ENCODE results near the gene SLC6A3. TPM values are rescaled to one million over a fixed set of nuclear protein-coding genes. Genes with fewer than 3 reads are reported as not detected.

Gene SLC6A3
- total RNA-seq, 4 donors from 2014 or later = 0.16 TPM; not detected in 3

- Histone ChIP-seq H3K27me3 (peaks cover 17% of the 10 kb centered on the region), H3K4me3 (no peak overlapping the region), H3K36me3 (no peaks in the 10 kb centered on the region), H3K4me1 (peaks cover 27% of the 10 kb centered on the region), H3K9me3 (no peaks in the 10 kb centered on the region), H3K27ac (no peak overlapping the region)
- WGBS = 61% methylated on average over 3 of the region's 8 CpGs
- TF ChIP-seq POLR2A (IDR thresholded peaks at IDR 0.05) (no peak), EP300 (IDR thresholded peaks at IDR 0.05) (no peak), POLR2AphosphoS5 (IDR thresholded peaks at IDR 0.05) (no peak)
- TF ChIP-seq, protein P1, sequence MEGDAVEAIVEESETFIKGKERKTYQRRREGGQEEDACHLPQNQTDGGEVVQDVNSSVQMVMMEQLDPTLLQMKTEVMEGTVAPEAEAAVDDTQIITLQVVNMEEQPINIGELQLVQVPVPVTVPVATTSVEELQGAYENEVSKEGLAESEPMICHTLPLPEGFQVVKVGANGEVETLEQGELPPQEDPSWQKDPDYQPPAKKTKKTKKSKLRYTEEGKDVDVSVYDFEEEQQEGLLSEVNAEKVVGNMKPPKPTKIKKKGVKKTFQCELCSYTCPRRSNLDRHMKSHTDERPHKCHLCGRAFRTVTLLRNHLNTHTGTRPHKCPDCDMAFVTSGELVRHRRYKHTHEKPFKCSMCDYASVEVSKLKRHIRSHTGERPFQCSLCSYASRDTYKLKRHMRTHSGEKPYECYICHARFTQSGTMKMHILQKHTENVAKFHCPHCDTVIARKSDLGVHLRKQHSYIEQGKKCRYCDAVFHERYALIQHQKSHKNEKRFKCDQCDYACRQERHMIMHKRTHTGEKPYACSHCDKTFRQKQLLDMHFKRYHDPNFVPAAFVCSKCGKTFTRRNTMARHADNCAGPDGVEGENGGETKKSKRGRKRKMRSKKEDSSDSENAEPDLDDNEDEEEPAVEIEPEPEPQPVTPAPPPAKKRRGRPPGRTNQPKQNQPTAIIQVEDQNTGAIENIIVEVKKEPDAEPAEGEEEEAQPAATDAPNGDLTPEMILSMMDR (IDR thresholded peaks at IDR 0.05) = no peak
- no peak for DNase-seq (ENCODE audit: low spot score in 2 of 2)
These were observed 61.3 kb downstream of the SLC6A3 start for GRCh38 chr5:1383886-1384401.

GRCh38 chr5:1383344-1383743 is 61.9 kb downstream of the SLC6A3 start:
- no peak for DNase-seq (ENCODE audit: low spot score in 2 of 2)
- no peak overlapping the region for H3K4me3 ChIP-seq
- H3K9me3 ChIP-seq = no peaks in the 10 kb centered on the region
- TF ChIP-seq EP300 (IDR thresholded peaks at IDR 0.05) (no peak), POLR2A (IDR thresholded peaks at IDR 0.05) (no peak), POLR2AphosphoS5 (IDR thresholded peaks at IDR 0.05) (no peak)
- TF ChIP-seq, protein P1 (IDR thresholded peaks at IDR 0.05) = no peak
- no peaks in the 10 kb centered on the region for H3K36me3 ChIP-seq
- peaks cover 27% of the 10 kb centered on the region for H3K4me1 ChIP-seq
- peaks cover 18% of the 10 kb centered on the region for H3K27me3 ChIP-seq
- H3K27ac ChIP-seq = no peak overlapping the region
- WGBS = 71% methylated on average over 9 of the region's 17 CpGs

DNA sequence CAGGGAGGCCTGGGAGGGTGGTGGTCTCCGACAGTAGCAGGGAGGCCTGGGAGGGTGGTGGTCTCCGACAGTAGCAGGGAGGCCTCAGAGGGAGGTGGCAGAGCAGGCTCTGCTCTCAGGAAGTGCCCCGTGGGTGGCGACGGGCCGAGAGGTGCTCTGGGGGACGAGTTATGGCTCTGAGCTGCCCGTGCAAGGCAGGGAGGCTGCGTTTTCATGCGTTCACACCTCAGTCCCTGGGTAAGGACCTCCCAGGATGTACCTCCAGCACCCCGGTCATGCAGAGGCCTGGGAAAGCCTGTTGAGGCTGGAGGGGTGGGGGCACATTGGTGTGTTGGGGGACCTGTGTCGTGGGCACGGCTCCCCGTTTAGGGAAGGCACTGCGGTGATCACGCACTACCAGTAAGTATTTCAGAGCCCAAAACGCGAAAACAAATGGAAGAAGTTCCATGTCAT is 63.0 kb downstream of the SLC6A3 start:
- WGBS = 94% methylated on average over 14 of the region's 18 CpGs
- no peak for DNase-seq (ENCODE audit: low spot score in 2 of 2)
- Histone ChIP-seq H3K4me3 (no peak overlapping the region), H3K27ac (no peak overlapping the region), H3K9me3 (no peaks in the 10 kb centered on the region), H3K36me3 (no peaks in the 10 kb centered on the region), H3K4me1 (peaks cover 27% of the 10 kb centered on the region), H3K27me3 (peaks cover 18% of the 10 kb centered on the region)
- TF ChIP-seq, protein P1 (IDR thresholded peaks at IDR 0.05) = no peak
- TF ChIP-seq EP300 (IDR thresholded peaks at IDR 0.05) = no peak
- TF ChIP-seq POLR2AphosphoS5 (IDR thresholded peaks at IDR 0.05) = no peak
- no peak for TF ChIP-seq POLR2A (IDR thresholded peaks at IDR 0.05)

- H3K4me1 ChIP-seq = peaks cover 23% of the 10 kb centered on the region
- no peak overlapping the region for H3K27ac ChIP-seq
- WGBS = 85% methylated on average over 25 of the region's 25 CpGs
- TF ChIP-seq POLR2AphosphoS5 (IDR thresholded peaks at IDR 0.05) (no peak), EP300 (IDR thresholded peaks at IDR 0.05) (no peak), POLR2A (IDR thresholded peaks at IDR 0.05) (no peak)
- TF ChIP-seq, protein P1 (IDR thresholded peaks at IDR 0.05) = no peak
- DNase-seq (ENCODE audit: low spot score in 2 of 2) = no peak
- H3K36me3 ChIP-seq = no peaks in the 10 kb centered on the region
- no peak overlapping the region for H3K4me3 ChIP-seq
- peaks cover 18% of the 10 kb centered on the region for H3K27me3 ChIP-seq
- H3K9me3 ChIP-seq = no peaks in the 10 kb centered on the region
These were observed 63.6 kb downstream of the SLC6A3 start for GRCh38 chr5:1381370-1382247.

- no peaks in the 10 kb centered on the region for H3K36me3 ChIP-seq
- no peak overlapping the region for H3K27ac ChIP-seq
- 36% methylated on average over 12 of the region's 12 CpGs for WGBS
These were observed 64.3 kb downstream of the SLC6A3 start for GRCh38 chr5:1380910-1381309.

More at GRCh38 chr5:1380910-1381309, 64.3 kb downstream of the SLC6A3 start:
- DNase-seq (ENCODE audit: low spot score in 2 of 2) = no peak
- TF ChIP-seq, protein P1 (IDR thresholded peaks at IDR 0.05) = no peak
- no peak for TF ChIP-seq POLR2AphosphoS5 (IDR thresholded peaks at IDR 0.05)
- TF ChIP-seq EP300 (IDR thresholded peaks at IDR 0.05) = no peak
- TF ChIP-seq POLR2A (IDR thresholded peaks at IDR 0.05) = no peak
- peaks cover 18% of the 10 kb centered on the region for H3K27me3 ChIP-seq
- H3K4me3 ChIP-seq = peak overlapping the region; percentile 35
- H3K9me3 ChIP-seq = no peaks in the 10 kb centered on the region
- peaks cover 16% of the 10 kb centered on the region for H3K4me1 ChIP-seq

Data from suprapubic skin (tissue), 4 donors.